GM18907 (cell line): ENCODE data around the gene CACNA2D1.
A peak's percentile ranks its signal among the peaks of the same experiment; 100 is the strongest.

ENCODE experiments used
- ATAC-seq: cut with Tn5 transposase; IDR thresholded peaks from one replicate; pipeline ENCODE4 v1.9.1; 2021; ENCODE audit warnings: mild to moderate bottlenecking, moderate library complexity; ENCODE audit not compliant: unreplicated experiment

CACNA2D1 gene

GRCh38 chr7:82234457-82235049 is 209.0 kb downstream of the CACNA2D1 start:
- ATAC-seq: peak; percentile 58

GRCh38 chr7:82230811-82231581 is 212.6 kb downstream of the CACNA2D1 start:
- no peak for ATAC-seq

- no peak for ATAC-seq
Measured at GRCh38 chr7:82229164-82229563, 214.4 kb downstream of the CACNA2D1 start.

- ATAC-seq: no peak
Measured at GRCh38 chr7:82226191-82226590, 217.4 kb downstream of the CACNA2D1 start.

GRCh38 chr7:82224529-82224928 is 219.0 kb downstream of the CACNA2D1 start:
- no peak for ATAC-seq

- ATAC-seq: no peak
Measured at GRCh38 chr7:82223580-82223979, 220.0 kb downstream of the CACNA2D1 start.

- ATAC-seq: no peak
Measured at GRCh38 chr7:82221152-82221674, 222.4 kb downstream of the CACNA2D1 start.

GRCh38 chr7:82212466-82212865 is 231.1 kb downstream of the CACNA2D1 start:
- no peak for ATAC-seq

- no peak for ATAC-seq
Measured at GRCh38 chr7:82211333-82211732, 232.2 kb downstream of the CACNA2D1 start.

GRCh38 chr7:82210416-82211184 is 233.0 kb downstream of the CACNA2D1 start:
- ATAC-seq: no peak

- ATAC-seq: no peak
Measured at GRCh38 chr7:82209179-82209747, 234.3 kb downstream of the CACNA2D1 start.

GRCh38 chr7:82204694-82205093 is 238.9 kb downstream of the CACNA2D1 start:
- no peak for ATAC-seq

GRCh38 chr7:82202965-82203364 is 240.6 kb downstream of the CACNA2D1 start:
- ATAC-seq: no peak

GRCh38 chr7:82202107-82202506 is 241.5 kb downstream of the CACNA2D1 start:
- no peak for ATAC-seq

- no peak for ATAC-seq
Measured at GRCh38 chr7:82200601-82201000, 243.0 kb downstream of the CACNA2D1 start.

- ATAC-seq: no peak
Measured at GRCh38 chr7:82194016-82194643, 249.4 kb downstream of the CACNA2D1 start.

GRCh38 chr7:82188636-82189035 is 254.9 kb downstream of the CACNA2D1 start:
- no peak for ATAC-seq

GRCh38 chr7:82185443-82185842 is 258.1 kb downstream of the CACNA2D1 start:
- ATAC-seq: no peak

GRCh38 chr7:82183634-82184033 is 259.9 kb downstream of the CACNA2D1 start:
- ATAC-seq: no peak

GRCh38 chr7:82179311-82179710 is 264.3 kb downstream of the CACNA2D1 start:
- no peak for ATAC-seq

GRCh38 chr7:82175319-82175718 is 268.3 kb downstream of the CACNA2D1 start:
- ATAC-seq: no peak
